NCI-H524 treated with DMSO at 0.1 percent for 48 hours (cell line): ENCODE data around the gene PARD6G.
"Not testable (repeated sequence)": the region's sequence is repeated elsewhere in the genome, so short reads cannot be mapped to it uniquely, and the experiment has no call there.

Source experiments
- DNase-seq: peaks from one replicate; lab custom pipeline; 2025; lab: John Stamatoyannopoulos, UW

The PARD6G gene

DNA sequence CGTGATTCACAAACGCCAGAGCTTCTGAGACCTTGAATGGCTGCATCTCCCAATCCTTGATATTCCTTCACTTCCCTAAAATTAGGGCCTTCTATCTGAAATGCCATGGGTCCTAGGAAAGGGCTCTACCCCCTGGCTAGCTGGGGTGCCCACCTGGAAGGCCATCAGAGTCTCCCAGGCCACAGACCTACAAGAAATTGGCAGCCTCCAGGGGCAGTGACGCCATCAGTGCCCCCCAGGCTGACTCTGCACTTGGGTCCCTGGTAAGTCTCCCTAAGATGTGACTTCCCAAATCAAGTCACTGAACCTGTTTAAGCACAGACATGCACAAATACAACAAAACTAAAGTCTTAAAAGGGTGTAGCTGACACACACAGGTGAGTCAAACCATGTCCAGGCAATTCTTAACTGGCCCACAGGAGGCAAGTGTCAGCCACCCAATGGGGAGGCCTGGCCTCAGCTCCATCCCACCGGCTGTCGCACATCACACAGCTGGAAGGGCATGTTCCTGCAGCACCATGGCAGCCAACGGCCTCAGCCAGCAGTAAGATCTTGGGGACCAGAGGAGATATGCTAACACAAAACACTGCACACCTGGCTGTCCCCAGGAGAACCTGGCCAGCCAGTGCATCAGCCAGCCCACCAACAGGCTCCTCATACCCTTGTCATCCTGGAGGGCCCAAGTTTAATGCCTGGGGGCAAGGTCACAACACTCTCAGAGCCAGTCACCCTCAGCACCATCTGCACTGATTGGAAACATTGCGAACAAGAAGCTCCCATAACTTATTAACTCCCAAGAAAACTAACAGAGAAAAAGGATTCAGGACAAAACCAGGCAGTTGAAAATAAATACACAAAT, 5.2 kb downstream of the PARD6G start:
- no peak for DNase-seq

DNA sequence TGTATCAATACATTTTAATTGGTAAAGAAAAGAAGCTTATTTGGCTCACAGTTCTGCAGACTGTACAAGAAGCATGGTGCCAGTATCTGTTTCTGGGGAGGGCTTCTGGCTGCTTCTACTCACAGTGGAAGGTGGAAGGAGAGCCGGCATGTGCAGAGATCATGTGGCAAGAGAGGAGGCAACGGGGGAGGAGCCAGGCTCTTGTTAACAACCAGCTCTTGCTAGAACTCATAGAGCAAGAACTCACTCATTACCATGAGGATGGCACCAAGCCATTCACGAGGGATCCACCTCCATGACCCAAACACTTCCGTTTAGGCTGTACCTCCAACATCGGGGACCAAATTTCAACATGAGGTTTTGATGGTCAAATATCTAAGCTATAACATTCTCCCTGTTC, 7.5 kb downstream of the PARD6G start:
- DNase-seq = no peak

DNA sequence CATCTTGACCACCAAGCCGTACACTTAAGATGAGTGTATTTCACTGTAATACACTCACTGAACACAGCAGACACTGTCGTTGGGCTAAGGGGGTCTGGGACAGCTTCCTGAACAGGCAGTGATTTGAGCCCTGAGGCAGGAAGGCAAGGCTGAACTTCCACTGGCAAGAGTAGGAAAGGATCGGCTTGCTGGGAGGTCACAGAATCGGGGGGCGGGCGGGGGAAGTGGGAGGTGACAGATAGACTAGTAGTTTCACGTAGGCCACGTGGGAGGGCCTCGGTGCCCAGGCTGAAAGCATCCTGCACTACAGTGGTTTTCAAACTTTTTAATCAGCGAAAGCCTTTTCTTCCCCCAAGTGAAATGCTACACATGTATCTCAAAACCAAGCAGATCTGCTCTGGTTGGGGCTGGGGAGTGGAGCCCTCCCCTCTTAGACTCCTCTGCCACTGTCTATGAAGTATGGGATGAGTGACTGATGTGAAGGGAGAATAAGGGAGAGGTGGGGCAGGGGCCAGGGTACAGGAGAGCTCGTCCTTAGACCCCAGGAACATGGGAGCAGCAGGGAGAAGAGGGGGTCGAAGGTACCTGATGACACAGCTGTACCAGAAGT, 8.6 kb downstream of the PARD6G start:
- no peak for DNase-seq

DNA sequence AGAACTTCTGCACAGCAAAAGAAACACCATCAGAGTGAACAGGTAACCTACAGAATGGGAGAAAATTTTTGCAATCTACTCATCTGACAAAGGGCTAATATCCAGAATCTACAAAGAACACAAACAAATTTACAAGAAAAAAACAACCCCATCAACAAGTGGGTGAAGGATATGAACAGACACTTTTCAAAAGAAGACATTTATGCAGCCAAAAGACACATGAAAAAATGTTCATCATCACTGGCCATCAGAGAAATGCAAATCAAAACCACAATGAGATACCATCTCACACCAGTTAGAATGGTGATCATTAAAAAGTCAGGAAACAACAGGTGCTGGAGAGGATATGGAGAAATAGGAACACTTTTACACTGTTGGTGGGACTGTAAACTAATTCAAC, 9.8 kb downstream of the PARD6G start:
- DNase-seq = not testable (repeated sequence)

DNA sequence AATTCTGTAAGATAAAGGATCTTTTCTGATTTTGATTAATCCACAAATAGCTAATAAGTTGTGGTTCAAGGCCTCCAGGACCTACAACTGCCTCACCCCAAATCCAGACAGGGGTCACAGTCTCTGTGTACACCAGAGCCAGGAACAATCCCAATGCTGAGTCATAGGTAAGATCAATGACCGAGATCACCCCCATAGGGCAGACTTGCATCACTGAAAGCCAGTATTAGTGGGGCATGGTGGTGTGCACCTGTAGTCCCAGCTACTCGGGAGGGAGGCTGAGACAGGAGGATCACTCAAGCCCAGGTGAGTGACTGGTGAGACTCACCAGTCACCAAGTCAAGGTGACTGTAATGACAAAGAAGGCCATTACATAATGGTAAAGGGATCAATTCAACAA, 12.9 kb downstream of the PARD6G start:
- no peak for DNase-seq

DNA sequence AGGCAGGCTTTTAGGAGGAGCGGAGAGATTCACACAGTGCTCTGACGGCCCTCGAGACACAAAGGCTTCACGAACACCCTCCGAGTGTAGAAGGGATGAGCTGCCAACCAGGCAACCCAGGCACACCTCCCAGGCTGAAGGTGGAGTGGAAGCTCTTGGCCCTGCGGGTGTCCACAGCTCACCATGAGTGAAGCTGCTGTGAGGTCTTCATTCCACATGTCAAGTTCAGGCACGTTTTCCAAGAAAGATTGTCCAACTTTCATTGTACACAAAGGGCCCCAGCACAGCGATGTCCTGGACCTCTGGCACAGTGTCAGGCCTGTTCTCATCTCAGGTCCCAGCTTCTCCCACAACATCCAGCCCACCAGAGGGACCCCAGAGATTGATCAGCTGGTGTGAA, 13.4 kb downstream of the PARD6G start:
- no peak for DNase-seq

DNA sequence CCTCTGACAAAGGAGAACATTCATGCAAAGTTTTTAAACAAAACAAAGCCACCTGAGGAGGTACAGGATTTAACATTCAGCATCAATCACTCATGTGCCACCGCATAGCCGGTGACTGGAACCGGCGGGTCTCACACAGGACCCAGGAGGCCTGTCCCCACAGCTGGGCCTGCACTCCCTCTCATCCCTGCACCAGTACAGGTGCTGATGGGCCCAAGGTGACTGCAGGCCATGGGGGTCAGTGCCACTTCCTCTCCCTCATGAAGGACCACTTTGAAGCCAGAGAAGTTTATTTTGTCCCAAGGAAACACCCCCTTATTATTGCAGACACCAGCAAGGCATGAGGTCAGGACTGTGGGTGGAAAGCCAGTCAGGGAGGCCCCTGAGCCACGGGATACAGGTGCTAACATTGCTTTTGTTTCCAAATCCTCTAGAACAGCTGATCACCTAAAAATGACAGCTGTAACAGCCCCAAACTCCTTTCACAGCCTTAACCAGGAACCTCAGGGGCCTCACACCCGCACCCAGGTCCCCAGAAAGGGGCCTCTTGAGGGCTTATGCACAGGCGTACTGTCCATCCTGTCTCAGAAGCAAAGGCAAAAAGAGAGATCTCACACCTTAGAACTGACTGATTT, 14.0 kb downstream of the PARD6G start:
- no peak for DNase-seq

DNA sequence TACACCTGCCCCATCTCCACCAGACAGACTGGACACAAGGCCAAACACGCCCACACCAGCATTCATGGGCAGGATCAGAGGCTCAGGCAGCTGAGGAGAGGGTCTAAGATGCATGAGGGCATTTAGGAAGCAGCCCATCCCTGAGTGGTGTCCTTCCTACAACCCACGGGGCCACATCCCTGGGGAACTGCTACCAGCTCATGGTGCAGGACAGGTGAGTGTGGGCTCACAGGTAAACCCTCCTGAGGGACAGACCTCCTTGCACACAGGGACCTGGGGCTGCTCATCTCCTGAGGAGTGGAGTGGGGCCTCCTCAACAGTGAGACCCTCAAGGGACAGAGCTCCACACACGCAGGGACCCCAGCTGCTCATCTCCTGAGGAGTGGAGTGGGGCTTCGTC, 14.6 kb downstream of the PARD6G start:
- DNase-seq = no peak

DNA sequence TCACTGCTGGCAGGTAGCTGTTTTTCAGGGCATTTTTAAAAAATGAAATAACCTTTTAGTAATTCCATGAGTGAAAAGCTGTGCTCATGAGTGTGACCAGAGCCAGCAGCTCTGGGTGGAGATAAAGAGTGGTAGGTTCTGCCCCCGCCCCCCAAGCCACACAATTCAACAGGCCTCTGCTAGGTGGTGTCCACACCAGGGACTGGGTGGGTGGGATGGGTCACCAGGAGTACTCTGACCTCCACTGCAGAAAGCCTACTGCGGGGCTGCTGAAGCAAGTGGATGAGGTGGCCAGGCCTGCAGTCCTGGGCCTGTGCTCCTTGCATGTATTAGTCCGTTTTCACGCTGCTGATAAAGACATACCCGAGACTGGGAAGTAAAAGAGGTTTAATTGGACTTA, 15.3 kb downstream of the PARD6G start:
- no peak for DNase-seq

DNA sequence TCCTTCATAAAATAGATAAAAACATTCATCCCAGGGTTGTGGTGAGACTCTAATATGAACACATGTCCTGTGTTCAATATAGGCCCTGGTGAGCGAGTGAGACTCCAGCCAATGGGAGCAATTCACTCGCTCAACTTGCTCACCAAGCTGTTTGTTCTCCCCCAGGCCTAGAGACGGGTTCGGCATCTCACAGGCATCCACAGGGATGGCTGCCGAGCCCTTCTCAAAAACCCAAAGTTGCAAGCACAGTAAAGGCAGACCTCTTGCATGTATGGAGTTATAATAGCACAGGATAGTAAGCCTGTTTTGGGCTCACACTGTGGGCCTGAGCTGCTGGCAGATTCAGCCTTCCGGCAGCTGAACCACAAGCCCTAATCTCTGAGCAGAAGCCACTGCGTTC, 15.7 kb downstream of the PARD6G start:
- DNase-seq = no peak

DNA sequence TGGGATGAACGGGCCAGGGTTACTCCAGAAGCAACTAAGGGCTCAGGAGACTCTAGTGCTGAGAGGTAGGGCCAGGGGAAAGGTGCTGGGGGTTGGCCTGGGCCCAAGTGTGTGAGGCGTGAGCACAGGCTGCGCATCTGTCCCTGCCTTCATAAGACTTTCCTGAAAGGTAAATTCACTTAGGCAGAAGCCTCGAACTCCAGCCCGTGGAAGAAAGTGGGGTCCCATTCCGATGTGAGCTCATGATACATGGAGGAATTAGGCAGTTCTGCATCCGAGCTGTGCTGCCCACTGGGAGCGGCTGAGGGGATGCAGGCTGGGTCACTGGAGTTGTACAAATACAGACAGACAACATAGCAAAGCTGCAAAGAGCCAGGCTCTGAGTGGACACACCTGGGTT, 16.2 kb downstream of the PARD6G start:
- DNase-seq = no peak

DNA sequence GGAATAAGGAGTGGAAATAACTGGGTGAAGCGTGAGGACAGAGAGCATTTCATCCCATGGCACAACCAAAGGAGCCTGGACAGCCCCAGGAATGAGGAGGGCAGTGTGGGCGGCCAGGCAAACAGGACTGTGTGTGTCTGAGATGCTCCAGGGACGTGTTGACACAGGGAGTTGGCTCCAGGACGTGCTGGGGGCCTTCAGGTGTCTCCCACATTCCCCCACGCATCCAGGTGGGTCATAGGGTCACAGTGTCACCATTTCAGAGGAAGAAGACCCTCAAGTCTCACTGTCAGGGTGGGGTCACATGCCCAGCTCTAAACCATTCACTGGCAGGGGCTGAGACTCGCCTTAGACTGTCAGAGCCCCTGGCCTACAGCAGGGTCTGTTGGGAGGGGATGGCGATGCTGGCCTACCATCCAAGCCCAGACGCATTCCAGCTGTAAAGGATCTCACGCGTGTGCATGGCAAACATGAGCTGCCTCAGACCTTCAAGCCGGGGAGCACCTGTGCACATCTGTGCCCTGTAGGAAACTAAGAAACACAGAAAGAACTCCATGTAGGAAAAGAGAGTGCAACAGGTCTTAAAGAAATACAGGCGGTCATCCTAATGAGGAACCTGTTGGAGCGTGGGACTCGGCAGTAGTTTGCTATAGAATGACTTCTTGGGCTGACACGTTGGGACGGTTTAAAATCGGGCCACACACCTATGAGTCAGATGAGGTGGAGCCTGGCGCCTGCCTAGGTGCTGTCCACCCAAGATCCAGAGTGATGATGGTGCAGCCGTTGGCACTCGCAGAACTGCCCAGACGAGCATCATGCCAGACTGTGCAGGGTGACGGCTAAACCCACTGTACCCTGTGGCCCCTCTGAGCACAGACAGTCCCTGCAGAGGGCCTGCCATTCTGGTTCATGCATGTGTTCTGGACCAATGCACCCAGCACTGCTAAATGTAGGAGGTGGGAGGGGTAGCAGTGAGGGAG, 17.3 kb downstream of the PARD6G start:
- no peak for DNase-seq

DNA sequence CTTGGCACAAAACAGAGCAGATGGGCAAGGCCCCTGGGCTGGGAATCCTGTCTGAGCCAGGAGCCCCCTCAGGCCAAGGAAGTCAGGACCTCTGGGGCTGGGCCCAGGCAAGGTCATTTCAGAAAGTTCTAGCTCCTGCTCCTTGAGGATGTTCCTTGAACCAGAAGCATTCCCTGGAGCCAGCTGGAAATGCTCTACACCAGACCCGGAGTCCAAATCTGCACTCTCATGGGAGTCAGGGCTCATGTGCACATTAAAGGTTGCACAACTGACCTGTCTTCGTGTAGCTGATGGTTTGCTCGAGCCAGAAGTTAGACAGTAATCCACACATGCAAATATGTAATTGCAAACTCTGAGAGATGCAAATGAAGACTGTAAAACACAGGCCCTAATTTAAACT, 18.0 kb downstream of the PARD6G start:
- DNase-seq = no peak

DNA sequence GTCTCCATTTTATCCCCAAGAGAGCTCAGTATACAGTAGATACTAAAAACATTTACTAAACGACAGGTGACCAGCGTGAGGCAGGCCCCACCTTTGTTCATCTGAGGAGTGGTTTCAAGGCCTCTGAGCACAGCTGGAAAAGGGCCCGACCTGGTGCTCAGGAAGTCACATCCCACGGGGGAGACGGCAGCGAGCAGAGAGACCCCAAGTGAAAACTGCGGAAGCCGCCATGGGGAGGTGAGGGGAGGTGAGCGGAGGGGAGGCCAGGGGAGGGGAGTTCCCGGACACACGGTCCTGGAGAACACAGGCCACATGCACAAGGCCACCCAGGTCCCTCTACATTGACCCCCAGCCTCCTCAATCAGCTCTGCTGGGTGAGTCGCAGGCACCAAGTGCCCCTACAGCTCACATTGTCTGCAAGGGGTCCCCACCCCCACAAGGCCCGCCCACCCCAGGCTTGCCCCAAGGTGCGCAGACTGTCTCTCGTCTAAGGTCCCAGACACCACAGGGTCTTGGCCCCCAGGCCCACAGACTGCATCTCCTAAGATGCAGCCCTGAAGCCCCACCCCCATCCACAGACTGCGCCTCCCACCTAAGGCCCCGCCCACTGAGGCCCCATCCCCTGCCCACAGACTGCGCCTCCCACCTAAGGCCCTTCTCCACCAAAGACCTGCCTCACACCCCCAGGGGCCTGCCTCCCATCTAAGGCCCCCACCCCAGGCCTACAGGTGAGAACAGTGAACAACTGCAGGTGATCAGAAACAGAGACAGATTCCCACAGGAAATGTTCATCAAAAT, 19.1 kb downstream of the PARD6G start:
- no peak for DNase-seq

DNA sequence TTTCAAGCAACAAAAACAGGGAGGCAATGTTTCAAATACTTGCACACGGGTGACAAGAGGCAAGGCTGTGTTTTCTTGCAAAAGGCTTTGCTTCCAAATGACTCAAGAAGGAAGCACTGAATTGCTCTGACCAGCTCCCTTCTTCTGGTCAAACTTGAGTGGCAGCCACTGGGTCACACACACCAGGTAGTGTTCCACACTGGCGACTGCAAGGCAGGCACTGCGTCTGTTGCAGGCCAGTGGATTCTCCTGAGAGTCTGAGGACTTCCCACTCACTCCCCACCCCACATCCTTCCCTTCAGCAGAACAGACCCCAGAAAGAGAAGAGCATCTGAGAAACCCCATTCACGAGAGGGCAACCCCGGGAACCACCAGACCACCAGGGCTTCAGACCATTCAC, 19.8 kb downstream of the PARD6G start:
- DNase-seq = no peak

DNA sequence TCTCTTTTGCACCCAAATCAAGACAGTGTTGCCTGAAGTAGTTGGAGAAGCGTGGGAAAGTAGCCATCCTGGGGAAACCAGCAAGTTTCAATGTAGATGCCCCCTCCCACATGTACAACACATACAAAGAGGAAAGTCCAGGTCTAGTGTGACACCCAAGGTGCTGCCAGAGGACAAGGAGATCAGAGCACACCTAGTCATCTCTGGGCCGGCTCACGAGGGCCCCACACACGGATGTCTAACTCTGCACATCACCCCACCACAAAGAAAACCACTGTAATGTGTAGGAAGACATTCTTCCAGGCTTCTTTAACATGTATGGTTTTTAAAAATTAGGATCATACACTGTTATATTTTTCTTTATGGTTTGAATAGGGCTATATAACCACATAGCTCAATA, 21.6 kb downstream of the PARD6G start:
- DNase-seq = no peak

DNA sequence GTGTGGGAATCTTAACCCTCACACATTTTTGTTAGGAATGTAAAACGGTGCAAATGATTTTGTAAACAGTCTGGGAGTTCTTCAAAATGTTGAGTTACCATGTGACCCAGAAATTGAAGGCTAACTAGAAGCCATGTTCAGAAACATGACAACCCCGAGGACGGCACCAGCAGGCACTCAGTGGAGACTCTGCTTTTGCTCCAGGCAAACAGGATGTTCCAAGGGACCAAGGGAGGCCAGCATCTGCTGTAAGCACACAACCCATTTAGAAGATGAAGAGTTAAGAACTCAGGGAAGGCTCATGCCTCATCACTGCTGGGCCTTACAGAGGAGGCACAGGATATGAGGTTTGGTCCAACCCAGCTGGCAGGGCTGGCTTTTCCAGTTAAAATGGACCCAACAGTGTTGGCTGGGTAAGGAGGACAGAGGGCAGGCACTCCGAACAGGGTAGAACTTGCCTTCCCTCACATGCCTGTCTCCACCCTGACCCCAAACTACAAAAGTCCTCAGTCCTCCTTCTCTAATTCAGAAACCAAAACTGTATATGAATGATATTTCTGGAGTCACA, 23.6 kb downstream of the PARD6G start:
- DNase-seq = no peak

DNA sequence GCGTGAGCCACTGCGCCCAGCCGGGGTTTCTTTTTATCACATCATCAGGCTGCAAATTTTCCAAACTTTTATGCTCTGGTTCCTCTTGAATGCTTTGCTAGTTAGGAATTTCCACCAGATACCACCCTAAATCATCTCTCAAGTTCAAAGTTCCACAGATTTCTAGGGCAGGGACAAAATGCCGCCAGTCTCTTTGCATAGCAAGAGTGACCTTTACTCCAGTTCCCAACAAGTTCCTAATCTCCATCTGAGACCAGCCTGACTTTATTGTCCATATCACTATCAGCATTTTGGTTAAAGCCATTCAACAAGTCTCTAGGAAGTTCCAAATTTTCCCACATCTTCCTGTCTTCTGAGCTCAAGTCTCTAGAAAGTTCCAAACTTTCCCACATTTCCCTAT, 27.8 kb downstream of the PARD6G start:
- DNase-seq = not testable (repeated sequence)

DNA sequence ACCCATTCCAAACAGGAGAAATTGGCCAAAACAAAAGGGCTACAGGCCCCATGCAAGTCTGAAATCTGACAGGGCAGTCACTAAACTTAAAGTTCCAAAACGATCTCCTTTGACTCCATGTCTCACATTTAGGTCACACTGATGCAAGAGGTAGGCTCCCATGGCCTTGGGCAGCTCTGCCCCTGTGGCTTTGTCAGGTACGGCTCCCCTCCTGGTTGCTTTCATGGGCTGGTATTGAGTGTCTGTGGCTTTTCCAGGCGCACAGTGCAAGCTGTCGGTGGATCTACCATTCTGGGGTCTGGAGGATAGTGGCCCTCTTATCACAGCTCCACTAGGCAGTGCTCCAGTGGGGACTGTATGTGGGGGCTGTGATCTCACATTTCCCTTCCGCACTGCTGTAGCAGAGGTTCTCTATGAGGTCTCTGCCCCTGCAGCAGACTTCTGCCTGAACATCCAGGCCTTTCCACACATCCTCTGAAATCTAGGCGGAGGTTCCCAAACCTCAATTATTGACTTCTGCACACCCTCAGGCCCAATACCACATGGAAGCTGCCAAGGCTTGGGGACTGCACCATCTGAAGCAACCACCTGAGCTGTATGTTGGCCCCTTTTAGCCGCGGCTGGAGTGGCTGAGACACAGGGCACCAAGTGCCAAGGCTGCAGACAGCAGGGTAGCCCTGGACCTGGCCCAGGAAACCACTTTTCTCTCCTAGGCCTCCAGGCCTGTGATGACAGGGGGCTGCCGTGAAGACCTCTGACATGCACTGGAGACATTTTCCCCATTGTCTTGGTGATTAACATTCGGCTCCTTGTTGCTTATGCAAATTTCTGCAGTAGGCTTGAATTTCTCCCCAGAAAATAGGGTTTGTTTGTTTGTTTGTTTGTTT, 28.7 kb downstream of the PARD6G start:
- DNase-seq = no peak

DNA sequence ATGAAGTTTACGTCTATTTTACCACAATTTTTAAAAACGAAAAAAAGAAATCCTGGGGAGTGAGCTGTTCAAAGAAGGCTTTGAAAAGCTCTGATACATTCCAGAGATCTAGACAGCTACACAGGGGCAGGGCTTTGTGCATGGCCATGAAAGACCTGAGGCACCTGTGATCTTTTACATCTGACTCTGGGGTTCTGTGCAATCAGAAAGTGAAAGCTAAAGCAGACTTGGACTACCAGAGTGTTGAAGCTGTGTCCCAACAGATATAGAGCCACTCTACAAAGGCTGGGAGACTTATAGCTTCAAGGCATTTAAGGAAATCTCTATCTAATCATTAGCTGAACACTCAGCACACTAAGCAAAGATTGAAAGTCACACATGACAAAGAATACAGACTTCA, 34.1 kb downstream of the PARD6G start:
- DNase-seq = no peak
